ENCODE data around the gene SLC16A5. TPM values are rescaled to one million over a fixed set of nuclear protein-coding genes. Genes with fewer than 3 reads are reported as not detected.
A peak's percentile ranks its signal among the peaks of the same experiment; 100 is the strongest.

Gene SLC16A5
- total and polyA plus RNA-seq, 10 of the 15 experiments (the other 5 are each of a cell fraction or from before 2014, with no cell fraction given), result 0.03 to 3.1 (median 0.96) TPM

DNA sequence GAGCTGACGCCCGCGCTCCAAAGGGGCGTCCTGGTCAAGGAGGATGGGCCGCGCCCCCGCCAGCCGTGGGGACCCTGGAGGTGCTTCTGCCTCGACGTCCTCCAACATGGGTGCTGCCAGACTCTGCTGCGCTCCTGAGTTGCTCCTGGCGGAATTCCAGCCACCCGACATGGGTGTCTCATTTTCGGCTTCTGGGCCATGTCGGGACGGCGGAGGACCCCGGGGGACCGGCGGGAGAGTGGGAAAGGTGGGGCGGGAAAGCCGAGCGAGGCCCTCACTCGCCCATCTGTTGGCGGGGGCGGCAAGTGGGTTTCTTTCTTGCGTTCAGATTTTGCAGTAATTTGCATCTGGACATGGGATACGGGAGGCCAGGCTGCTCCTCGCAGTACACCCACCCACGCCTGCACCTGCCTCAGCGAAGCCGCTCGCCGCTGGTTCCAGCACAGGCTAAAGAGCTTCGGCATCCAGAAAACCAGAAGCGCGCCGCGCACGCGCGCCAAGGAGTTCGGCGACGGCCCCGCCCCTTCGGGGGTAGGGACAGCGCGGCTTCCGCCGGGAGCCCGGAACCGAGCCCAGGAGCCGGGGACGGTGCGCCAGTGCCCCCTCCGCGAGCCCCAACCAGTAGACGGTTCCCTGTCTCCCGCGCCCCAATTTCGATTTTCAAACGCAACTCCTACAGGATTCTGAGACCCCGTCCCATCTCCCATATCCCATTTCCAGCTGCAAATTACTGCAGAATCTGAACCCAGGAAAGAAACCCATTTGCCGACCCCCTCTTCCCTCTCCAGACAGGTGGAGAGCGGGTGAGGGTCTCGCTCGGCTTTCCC is 21.9 kb downstream of the SLC16A5 start, which contains the start of gene ARMC7 (continued):
- TF ChIP-seq, protein P1, sequence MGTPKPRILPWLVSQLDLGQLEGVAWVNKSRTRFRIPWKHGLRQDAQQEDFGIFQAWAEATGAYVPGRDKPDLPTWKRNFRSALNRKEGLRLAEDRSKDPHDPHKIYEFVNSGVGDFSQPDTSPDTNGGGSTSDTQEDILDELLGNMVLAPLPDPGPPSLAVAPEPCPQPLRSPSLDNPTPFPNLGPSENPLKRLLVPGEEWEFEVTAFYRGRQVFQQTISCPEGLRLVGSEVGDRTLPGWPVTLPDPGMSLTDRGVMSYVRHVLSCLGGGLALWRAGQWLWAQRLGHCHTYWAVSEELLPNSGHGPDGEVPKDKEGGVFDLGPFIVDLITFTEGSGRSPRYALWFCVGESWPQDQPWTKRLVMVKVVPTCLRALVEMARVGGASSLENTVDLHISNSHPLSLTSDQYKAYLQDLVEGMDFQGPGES (IDR thresholded peaks at IDR 0.05), result no peak
- TF ChIP-seq SPI1 (IDR thresholded peaks at IDR 0.05; ENCODE audit: borderline replicate concordance, insufficient read depth, low read depth, low read length) (peak; percentile 21; the same call in 1 of the 2 replicates), NBN (IDR thresholded peaks at IDR 0.05) (peak; percentile 4; the same call in 1 of the 2 replicates), TCF12 (IDR thresholded peaks at IDR 0.05; ENCODE audit: low read depth, low read length) (peak; percentile 86), IKZF1 (conservative IDR thresholded peaks at IDR 0.05) (peak; percentile 83), TAF1 (IDR thresholded peaks at IDR 0.05; ENCODE audit: borderline replicate concordance, low read depth, low read length) (peak; percentile 67; the same call in 1 of the 2 replicates), HDAC6 (IDR thresholded peaks at IDR 0.05; ENCODE audit: unreplicated experiment) (no peak), IKZF2 (IDR thresholded peaks at IDR 0.05) (peak; percentile 52 to 59; a peak in 3 of 4 replicates), MEF2A (IDR thresholded peaks at IDR 0.05; ENCODE audit: insufficient read depth, low read depth, low read length) (no peak), NRF1 (conservative IDR thresholded peaks at IDR 0.05; ENCODE audit: low read depth, low read length) (peak; percentile 82), PML (IDR thresholded peaks at IDR 0.05; ENCODE audit: low read length) (peak; percentile 74; the same call in 1 of the 2 replicates), SMARCA5 (IDR thresholded peaks at IDR 0.05) (0 out of 2 replicates have a peak, but pooled peaks have one; percentile 33), BACH1 (IDR thresholded peaks at IDR 0.05; ENCODE audit: borderline replicate concordance) (peak; percentile 35; the same call in 1 of the 2 replicates), SRF (IDR thresholded peaks at IDR 0.05; ENCODE audit: low read depth in 2 of 2, low read length in 2 of 2) (0 out of 4 replicates have a peak, but pooled peaks of 1 of the 2 experiments have one; percentile 3), DPF2 (IDR thresholded peaks at IDR 0.05) (peak; percentile 73; the same call in 1 of the 2 replicates), MXI1 (IDR thresholded peaks at IDR 0.05; ENCODE audit: low read depth, low read length) (peak; percentile 28), SMAD5 (IDR thresholded peaks at IDR 0.05; ENCODE audit: low read depth) (peak; percentile 61)
- TF ChIP-seq, protein P2, sequence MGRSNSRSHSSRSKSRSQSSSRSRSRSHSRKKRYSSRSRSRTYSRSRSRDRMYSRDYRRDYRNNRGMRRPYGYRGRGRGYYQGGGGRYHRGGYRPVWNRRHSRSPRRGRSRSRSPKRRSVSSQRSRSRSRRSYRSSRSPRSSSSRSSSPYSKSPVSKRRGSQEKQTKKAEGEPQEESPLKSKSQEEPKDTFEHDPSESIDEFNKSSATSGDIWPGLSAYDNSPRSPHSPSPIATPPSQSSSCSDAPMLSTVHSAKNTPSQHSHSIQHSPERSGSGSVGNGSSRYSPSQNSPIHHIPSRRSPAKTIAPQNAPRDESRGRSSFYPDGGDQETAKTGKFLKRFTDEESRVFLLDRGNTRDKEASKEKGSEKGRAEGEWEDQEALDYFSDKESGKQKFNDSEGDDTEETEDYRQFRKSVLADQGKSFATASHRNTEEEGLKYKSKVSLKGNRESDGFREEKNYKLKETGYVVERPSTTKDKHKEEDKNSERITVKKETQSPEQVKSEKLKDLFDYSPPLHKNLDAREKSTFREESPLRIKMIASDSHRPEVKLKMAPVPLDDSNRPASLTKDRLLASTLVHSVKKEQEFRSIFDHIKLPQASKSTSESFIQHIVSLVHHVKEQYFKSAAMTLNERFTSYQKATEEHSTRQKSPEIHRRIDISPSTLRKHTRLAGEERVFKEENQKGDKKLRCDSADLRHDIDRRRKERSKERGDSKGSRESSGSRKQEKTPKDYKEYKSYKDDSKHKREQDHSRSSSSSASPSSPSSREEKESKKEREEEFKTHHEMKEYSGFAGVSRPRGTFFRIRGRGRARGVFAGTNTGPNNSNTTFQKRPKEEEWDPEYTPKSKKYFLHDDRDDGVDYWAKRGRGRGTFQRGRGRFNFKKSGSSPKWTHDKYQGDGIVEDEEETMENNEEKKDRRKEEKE (IDR thresholded peaks at IDR 0.05), result no peak
- TF ChIP-seq, protein P3, sequence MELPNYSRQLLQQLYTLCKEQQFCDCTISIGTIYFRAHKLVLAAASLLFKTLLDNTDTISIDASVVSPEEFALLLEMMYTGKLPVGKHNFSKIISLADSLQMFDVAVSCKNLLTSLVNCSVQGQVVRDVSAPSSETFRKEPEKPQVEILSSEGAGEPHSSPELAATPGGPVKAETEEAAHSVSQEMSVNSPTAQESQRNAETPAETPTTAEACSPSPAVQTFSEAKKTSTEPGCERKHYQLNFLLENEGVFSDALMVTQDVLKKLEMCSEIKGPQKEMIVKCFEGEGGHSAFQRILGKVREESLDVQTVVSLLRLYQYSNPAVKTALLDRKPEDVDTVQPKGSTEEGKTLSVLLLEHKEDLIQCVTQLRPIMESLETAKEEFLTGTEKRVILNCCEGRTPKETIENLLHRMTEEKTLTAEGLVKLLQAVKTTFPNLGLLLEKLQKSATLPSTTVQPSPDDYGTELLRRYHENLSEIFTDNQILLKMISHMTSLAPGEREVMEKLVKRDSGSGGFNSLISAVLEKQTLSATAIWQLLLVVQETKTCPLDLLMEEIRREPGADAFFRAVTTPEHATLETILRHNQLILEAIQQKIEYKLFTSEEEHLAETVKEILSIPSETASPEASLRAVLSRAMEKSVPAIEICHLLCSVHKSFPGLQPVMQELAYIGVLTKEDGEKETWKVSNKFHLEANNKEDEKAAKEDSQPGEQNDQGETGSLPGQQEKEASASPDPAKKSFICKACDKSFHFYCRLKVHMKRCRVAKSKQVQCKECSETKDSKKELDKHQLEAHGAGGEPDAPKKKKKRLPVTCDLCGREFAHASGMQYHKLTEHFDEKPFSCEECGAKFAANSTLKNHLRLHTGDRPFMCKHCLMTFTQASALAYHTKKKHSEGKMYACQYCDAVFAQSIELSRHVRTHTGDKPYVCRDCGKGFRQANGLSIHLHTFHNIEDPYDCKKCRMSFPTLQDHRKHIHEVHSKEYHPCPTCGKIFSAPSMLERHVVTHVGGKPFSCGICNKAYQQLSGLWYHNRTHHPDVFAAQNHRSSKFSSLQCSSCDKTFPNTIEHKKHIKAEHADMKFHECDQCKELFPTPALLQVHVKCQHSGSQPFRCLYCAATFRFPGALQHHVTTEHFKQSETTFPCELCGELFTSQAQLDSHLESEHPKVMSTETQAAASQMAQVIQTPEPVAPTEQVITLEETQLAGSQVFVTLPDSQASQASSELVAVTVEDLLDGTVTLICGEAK (IDR thresholded peaks at IDR 0.05; ENCODE audit: borderline replicate concordance), result peak; percentile 80
